GM06990 (cell line): ENCODE results near the gene C2orf76.

Experiments
- DNase-seq: peaks from one replicate; pipeline ENCODE4 v3.0.0-alpha.2; 2011; ENCODE audit not compliant: insufficient read length; ENCODE audit errors: extremely low read depth
- H3K27me3 ChIP-seq: replicated peaks from 2 replicates; pipeline ENCODE4 v1.6.0; 2011; ENCODE audit warnings: low read length; ENCODE audit not compliant: control insufficient read depth, insufficient read depth
- H3K36me3 ChIP-seq: 2 replicates; pipeline ENCODE4 v1.5.1; 2011; ENCODE audit warnings: low read length; ENCODE audit not compliant: control insufficient read depth, insufficient read depth
- H3K4me3 ChIP-seq: replicated peaks from 2 replicates; pipeline ENCODE4 v1.5.1; 2011; ENCODE audit warnings: low read depth, mild to moderate bottlenecking, control low read depth, low read length
- TF ChIP-seq, protein P1 (sequence below): IDR thresholded peaks from 2 replicates; pipeline ENCODE4 v1.5.1; 2011; ENCODE audit warnings: low read length, control low read depth, mild to moderate bottlenecking, inconsistent platforms; ENCODE audit not compliant: insufficient read depth, poor library complexity, severe bottlenecking

C2orf76 gene

DNA sequence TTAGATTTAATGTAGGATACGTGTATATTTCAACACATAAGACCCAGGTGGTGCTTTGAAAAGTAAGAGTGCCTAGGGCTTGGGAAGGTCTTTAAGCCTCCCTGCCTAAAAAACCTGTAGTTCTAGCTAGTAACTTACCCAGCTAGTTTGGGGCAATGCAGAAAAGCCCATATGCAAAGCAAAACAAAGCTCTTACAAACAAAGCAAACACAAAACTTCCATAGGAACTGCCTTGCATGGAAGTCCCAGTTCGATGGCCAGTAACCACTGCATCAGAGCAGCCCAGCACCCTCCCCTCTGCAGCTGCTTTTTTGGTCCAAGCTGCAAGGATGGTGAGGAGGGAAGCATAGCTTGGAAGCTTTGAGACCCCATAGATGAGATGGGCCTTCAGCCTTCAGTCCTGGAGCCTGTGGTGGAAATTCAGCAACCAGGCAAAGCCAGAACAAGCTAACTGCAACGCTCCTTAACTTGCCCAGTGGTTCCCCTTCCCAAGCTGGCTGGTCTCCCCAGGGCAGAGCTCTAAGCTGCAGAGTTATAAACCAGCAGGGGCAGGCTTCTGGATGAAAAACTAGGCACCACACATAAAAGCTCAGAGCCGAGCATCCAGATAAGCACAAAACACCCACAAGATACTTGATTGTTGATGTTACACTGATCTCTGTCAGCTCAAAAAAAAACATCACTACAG is 16.2 kb downstream of the C2orf76 start:
- no peak for DNase-seq

GRCh38 chr2:119349289-119349688 is 17.3 kb downstream of the C2orf76 start:
- Histone ChIP-seq H3K4me3 (no peak overlapping the region), H3K36me3 (no peaks in the 10 kb centered on the region), H3K27me3 (no peaks in the 10 kb centered on the region)
- TF ChIP-seq, protein P1, sequence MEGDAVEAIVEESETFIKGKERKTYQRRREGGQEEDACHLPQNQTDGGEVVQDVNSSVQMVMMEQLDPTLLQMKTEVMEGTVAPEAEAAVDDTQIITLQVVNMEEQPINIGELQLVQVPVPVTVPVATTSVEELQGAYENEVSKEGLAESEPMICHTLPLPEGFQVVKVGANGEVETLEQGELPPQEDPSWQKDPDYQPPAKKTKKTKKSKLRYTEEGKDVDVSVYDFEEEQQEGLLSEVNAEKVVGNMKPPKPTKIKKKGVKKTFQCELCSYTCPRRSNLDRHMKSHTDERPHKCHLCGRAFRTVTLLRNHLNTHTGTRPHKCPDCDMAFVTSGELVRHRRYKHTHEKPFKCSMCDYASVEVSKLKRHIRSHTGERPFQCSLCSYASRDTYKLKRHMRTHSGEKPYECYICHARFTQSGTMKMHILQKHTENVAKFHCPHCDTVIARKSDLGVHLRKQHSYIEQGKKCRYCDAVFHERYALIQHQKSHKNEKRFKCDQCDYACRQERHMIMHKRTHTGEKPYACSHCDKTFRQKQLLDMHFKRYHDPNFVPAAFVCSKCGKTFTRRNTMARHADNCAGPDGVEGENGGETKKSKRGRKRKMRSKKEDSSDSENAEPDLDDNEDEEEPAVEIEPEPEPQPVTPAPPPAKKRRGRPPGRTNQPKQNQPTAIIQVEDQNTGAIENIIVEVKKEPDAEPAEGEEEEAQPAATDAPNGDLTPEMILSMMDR, result no peak
- DNase-seq, result no peak

More for the DNA sequence above, 16.2 kb downstream of the C2orf76 start:
- Histone ChIP-seq H3K4me3 (no peak overlapping the region), H3K36me3 (no peaks in the 10 kb centered on the region), H3K27me3 (no peaks in the 10 kb centered on the region)
- TF ChIP-seq, protein P1, result no peak

DNA sequence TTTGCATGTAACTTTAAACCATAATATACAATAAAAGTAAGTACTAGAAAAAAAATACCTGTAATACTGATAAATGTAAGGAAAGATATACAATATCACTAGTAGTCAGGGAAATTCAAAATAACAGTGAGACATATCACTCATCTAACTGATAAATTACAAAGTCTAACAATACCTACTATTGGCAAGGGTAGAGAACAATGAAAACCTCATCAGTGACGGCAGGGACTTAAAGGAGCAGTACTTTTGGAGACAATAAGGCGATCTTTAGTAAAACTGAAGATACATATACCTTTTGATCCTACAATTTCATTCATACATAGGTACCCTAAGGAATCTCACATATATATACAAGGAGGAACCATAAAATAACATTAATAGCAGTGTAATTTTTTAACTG is 24.9 kb downstream of the C2orf76 start:
- Histone ChIP-seq H3K36me3 (no peaks in the 10 kb centered on the region), H3K27me3 (no peaks in the 10 kb centered on the region), H3K4me3 (no peak overlapping the region)
- TF ChIP-seq, protein P1, result no peak
- no peak for DNase-seq

GRCh38 chr2:119339562-119339923 is 27.1 kb downstream of the C2orf76 start:
- Histone ChIP-seq H3K36me3 (no peaks in the 10 kb centered on the region), H3K27me3 (no peaks in the 10 kb centered on the region), H3K4me3 (no peak overlapping the region)
- TF ChIP-seq, protein P1, result no peak
- DNase-seq, result no peak

DNA sequence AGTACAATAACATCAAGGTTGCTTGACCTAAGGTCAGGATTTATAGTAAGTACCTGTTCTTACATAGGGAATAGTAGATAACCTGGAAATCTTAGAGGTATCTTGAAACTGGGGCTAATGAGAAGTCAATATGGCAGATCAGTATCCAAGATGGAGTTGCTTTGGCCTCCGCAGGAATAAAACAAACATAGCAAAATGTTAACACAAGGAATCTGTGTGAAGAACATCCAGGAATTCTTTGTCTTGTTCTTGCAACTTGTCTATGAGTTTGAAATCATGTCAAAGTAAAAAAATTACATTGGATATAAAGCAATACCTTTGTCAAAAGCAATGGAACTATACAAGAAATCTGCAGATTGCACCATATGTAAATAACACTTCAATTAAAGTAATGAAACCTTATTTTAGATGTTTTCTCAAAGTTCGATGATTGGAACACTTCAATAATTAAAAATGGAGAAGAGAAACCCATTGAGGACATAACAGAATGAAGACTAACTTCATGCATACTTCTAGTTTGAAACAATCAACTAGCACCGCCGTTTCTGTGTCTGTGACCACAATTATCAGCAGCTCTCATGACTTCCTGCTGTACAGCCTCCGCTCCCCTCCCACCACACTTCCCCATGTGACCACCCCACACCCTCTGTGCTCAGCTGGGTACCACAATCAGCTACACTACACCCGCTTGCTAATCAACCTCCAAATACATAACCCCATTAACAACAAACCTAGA is 27.6 kb downstream of the C2orf76 start:
- no peaks in the 10 kb centered on the region for H3K36me3 ChIP-seq
- DNase-seq, result peak; percentile 43
- H3K4me3 ChIP-seq, result no peak overlapping the region
- no peaks in the 10 kb centered on the region for H3K27me3 ChIP-seq
- TF ChIP-seq, protein P1, result no peak
